Neural cell (in vitro differentiated cells): Measurements from ENCODE around the gene PID1.

Experiments used
- TAF1 ChIP-seq: IDR thresholded peaks from 2 replicates; pipeline ENCODE4 v1.6.1; 2012; ENCODE audit warnings: low read depth
- TF ChIP-seq, protein P1 (sequence below): fragments of 450-650 bp; IDR thresholded peaks from 2 replicates; pipeline ENCODE4 v1.5.1; 2014; ENCODE audit warnings: antibody characterized with exemption, mild to moderate bottlenecking, moderate library complexity; ENCODE audit not compliant: poor library complexity, severe bottlenecking

DNA sequence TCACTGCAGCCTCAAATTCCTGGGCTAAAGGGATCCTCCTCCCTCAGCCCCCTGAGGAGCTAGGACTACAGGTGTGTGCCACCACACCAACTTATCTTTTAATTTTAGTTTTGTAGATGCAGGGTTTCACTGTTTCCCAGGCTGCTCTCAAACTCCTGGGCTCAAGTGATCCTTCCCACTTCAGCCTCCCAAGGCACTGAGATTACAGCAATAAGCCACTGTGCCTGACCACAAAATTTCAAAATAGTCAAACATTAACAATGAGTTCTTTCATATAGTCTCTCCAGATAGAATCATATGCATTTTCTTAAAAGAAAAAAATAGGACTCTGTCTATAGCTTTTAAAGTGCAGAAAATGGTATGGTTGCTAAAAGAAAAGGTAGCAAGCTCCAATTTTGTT, 24.9 kb upstream of the PID1 start:
- TF ChIP-seq, protein P1, sequence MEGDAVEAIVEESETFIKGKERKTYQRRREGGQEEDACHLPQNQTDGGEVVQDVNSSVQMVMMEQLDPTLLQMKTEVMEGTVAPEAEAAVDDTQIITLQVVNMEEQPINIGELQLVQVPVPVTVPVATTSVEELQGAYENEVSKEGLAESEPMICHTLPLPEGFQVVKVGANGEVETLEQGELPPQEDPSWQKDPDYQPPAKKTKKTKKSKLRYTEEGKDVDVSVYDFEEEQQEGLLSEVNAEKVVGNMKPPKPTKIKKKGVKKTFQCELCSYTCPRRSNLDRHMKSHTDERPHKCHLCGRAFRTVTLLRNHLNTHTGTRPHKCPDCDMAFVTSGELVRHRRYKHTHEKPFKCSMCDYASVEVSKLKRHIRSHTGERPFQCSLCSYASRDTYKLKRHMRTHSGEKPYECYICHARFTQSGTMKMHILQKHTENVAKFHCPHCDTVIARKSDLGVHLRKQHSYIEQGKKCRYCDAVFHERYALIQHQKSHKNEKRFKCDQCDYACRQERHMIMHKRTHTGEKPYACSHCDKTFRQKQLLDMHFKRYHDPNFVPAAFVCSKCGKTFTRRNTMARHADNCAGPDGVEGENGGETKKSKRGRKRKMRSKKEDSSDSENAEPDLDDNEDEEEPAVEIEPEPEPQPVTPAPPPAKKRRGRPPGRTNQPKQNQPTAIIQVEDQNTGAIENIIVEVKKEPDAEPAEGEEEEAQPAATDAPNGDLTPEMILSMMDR, result no peak
- no peak for TF ChIP-seq TAF1
